Activated effector memory CD4-positive, alpha-beta T cell treated with Interleukin-2 at 50 U/mL for 16 hours (primary cell): ENCODE data around the gene RASGRF1.
"Not testable (repeated sequence)": the region's sequence is repeated elsewhere in the genome, so short reads cannot be mapped to it uniquely, and the experiment has no call there.

ENCODE experiments used
- DNase-seq: peaks from one replicate; pipeline ENCODE4 v3.0.0-alpha.2; 2020

RASGRF1 gene

GRCh38 chr15:79003301-79003700, 87.3 kb downstream of the RASGRF1 start:
- DNase-seq = no peak

GRCh38 chr15:79002581-79002980, 88.0 kb downstream of the RASGRF1 start:
- no peak for DNase-seq

- DNase-seq = no peak
These were observed 90.9 kb downstream of the RASGRF1 start for GRCh38 chr15:78999636-79000035.

- no peak for DNase-seq
These were observed 92.1 kb downstream of the RASGRF1 start for GRCh38 chr15:78998526-78998925.

GRCh38 chr15:78997981-78998499, 92.5 kb downstream of the RASGRF1 start:
- no peak for DNase-seq

- no peak for DNase-seq
These were observed 93.7 kb downstream of the RASGRF1 start for GRCh38 chr15:78996894-78997275.

GRCh38 chr15:78995921-78996893, 94.4 kb downstream of the RASGRF1 start:
- DNase-seq = no peak

GRCh38 chr15:78995161-78995560, 95.4 kb downstream of the RASGRF1 start:
- not testable (repeated sequence) for DNase-seq

GRCh38 chr15:78993931-78994530, 96.5 kb downstream of the RASGRF1 start:
- no peak for DNase-seq

- DNase-seq = no peak
These were observed 97.2 kb downstream of the RASGRF1 start for GRCh38 chr15:78993257-78993930.

- DNase-seq = no peak
These were observed 97.9 kb downstream of the RASGRF1 start for GRCh38 chr15:78992416-78993256.

GRCh38 chr15:78991879-78992278, 98.7 kb downstream of the RASGRF1 start:
- DNase-seq = no peak

GRCh38 chr15:78991476-78991875, 99.1 kb downstream of the RASGRF1 start:
- DNase-seq = no peak

- DNase-seq = no peak
These were observed 100.3 kb downstream of the RASGRF1 start for GRCh38 chr15:78990278-78990677.

- no peak for DNase-seq
These were observed 100.8 kb downstream of the RASGRF1 start for GRCh38 chr15:78989701-78990240.

- DNase-seq = no peak
These were observed 102.1 kb downstream of the RASGRF1 start for GRCh38 chr15:78988361-78988911.

- DNase-seq = no peak
These were observed 102.8 kb downstream of the RASGRF1 start for GRCh38 chr15:78987556-78988360.

- no peak for DNase-seq
These were observed 104.6 kb downstream of the RASGRF1 start for GRCh38 chr15:78985859-78986475.

- no peak for DNase-seq
These were observed 106.5 kb downstream of the RASGRF1 start for GRCh38 chr15:78984041-78984440.

- no peak for DNase-seq
These were observed 107.2 kb downstream of the RASGRF1 start for GRCh38 chr15:78983146-78983918.
